NCI-H446 treated with DMSO at 0.1 percent for 48 hours (cell line): Measurements from ENCODE around the gene SLC7A4.

Experiments
- DNase-seq: peaks from one replicate; lab custom pipeline; 2025; lab: John Stamatoyannopoulos, UW

The SLC7A4 gene

DNA sequence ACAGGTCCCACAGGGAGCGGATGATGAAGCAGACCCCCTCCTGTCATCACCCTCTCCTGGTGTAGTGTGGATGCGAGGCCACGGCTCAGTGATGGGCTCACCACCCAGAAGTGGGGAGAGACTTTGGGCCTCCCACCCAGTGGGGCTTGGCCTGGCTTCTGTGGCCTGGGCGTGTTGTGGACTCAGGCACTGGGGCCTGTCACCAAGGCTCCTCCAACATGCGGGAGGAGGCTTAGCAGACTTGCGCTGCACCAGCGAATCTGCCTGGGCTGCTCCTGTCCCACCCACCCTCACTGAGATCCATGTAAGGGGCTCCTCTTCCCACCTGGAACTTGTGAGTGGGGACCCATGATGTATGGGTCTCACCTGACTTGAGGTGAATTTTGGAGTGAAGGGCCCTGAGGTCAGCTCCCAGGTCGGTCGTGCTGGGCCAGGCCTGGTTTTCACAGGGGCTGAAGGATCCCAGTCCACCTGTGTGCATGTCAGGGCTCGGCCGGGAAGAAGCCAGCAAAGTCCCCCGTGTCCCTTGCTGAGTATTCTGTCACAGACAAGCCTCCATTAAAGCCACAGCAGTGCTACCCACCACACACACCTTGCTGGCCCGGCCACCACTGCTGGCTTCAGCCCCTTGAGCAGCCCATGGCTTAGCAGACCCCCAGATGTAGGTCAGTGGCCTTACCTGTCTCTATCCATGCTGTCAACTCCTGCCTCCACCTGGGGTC, 34.7 kb downstream of the SLC7A4 start:
- DNase-seq: no peak

- DNase-seq: no peak
These were observed 35.5 kb downstream of the SLC7A4 start for GRCh38 chr22:20996598-20997535.

- no peak for DNase-seq
These were observed 36.3 kb downstream of the SLC7A4 start for GRCh38 chr22:20996031-20996410.

DNA sequence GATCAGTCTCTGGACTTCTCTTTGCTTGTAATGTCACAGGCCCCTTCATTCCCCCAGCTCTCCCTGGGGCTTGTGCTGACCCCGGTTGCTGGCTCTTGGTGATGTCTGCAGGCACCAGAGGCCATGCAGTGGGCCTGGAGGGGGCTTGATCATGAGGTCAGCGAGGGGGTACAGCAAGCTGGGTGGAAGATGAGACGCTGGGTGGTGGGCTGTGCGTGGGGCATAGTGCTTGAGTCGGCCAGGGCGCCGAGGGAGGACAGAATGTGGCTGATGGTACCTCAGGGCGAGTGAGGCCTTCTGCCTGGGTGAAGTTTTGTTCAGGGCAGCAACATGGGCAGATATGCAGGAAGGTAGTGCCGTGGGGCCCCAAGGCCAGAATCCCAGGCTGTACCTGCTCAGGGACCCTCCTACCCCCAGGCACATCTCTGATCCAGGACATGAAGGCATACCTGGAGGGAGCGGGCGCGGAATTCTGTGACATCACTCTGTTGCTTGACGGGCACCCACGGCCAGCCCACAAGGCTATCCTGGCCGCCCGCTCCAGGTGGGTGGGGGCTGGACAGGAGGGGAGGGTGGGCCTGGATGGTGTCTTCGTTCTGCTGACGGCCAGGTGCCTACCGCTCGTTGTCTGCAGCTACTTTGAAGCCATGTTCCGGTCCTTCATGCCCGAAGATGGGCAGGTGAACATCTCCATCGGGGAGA, 36.9 kb downstream of the SLC7A4 start:
- DNase-seq: no peak

DNA sequence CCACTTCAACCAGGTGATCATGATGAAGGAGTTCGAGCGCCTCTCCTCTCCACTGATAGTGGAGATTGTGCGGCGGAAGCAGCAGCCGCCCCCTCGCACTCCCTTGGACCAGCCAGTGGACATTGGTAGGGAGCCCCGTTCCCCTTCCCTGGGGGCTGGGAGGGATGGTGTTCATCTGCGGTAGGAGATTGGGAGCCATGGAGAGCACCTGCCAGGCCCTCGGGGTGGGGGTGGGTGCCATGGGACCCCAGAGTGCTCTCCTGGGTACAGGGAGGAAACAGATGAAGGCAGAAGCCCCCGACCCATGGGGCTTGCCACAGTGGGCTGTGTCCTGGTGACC, 37.5 kb downstream of the SLC7A4 start:
- no peak for DNase-seq

GRCh38 chr22:20994128-20994901, 38.0 kb downstream of the SLC7A4 start:
- no peak for DNase-seq

GRCh38 chr22:20993304-20994127, 38.8 kb downstream of the SLC7A4 start:
- no peak for DNase-seq

DNA sequence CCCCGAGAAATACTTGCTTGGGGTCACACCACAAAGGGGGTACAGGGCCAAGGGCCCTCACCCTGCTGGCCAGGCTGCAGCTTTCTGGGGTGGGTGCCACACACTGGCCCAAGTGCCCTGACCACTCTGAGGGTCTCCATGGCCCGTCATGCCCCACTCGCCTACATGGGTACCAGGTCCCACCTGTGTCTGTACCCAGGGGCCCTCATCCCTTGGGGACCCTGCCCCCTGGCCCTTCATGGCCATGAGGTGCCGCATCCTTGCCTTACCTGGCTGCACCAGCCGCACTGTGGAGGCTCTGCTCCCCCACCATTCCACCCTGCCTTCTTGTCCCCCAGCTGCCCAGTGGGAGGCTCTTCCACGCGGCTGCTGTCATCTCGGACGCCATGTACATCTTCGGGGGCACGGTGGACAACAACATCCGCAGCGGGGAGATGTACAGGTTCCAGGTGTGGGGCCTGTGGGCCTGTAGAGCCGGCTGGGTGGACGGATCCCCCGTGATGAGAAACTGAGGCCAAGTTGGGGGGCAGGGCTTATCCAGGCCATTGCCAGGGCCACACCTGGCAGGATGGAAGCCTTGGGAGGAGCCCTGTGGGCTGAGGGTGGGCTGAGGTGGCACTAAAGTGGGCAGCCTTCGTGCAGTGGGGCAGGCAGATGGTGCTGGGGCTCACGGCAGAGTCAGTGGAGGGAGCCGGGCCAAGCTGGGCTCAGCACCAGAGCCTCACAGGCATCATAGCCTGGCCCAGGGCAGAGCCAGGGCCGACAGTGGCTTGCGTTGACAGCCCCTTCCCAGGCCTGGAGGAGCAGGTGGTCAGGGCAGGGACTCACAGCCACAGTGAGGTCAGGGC, 39.7 kb downstream of the SLC7A4 start:
- DNase-seq: no peak

GRCh38 chr22:20992056-20992442, 40.3 kb downstream of the SLC7A4 start:
- DNase-seq: no peak

GRCh38 chr22:20991252-20992055, 40.9 kb downstream of the SLC7A4 start:
- DNase-seq: no peak

GRCh38 chr22:20990184-20991180, 41.9 kb downstream of the SLC7A4 start:
- DNase-seq: no peak

DNA sequence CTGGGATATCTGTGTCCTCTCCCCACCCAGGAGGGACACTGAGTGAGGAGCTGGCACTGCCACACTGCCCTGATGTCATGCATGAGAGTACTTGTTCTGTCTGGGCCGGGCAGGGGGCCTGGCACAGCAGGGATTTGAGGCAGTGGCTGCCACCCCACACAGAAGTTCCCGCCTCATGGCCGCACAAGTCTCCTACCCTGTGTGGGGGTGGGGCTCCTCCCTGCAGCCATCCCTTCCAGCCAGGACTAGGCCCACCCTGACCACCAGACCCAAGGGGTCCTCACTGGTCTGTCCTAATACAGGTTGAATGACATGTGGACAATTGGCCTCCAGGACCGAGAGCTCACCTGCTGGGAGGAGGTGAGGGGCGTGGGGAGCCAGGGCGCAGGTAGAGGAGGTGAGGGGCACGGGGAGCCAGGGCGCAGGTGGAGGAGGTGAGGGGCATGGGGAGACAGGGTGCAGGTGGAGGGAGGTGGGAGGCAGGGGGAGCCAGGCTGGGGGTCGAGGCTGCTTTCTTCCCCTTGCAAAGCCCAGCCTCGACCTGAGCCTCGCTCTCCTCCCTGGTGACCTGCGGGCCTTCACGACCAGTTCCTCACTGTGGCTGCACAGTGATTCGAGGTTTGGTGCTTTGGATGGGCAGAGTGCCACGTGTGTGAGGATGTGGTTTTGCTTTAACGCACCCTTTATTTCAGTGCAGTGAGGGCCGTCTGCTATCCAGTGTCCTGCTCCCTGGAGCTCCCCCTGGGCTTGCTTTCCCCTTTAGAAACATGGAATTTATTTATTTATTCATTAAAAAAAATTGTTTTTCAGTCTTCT, 42.8 kb downstream of the SLC7A4 start:
- no peak for DNase-seq

- DNase-seq: no peak
These were observed 43.6 kb downstream of the SLC7A4 start for GRCh38 chr22:20988573-20989322.

DNA sequence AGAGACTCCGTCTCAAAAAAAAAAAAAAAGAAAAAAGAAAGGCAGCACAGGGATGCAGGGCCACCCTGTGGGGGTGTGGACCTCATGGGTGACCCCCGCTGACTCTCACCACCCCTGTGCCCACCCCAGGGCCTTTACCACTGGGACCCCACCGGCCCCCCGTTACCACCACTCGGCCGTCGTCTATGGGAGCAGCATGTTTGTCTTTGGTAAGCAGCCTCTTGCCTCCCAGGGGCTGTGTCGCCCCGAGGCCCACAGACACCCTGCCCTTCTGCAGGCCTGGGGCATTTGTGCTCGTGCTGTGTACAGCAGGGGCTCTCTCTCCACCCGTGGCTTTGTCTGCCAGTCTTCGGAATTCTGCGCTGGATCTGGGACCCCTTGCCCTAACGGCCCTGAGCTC, 45.0 kb downstream of the SLC7A4 start:
- DNase-seq: no peak

DNA sequence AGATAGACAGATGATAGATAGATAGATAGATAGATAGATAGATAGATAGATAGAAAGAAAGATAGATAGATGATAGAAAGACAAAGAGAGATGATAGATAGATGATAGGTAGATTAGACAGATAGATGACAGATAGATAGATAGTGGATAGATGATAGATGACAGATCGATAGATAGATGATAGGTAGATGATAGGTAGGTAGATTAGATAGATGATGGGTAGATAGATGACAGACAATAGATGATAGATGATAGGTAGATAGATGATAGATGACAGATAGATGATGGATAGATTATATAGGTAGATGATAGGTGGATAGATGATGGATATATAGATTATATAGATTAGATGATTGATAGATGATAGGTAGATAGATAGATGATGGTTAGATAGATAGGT, 46.0 kb downstream of the SLC7A4 start:
- DNase-seq: no peak

- no peak for DNase-seq
These were observed 46.6 kb downstream of the SLC7A4 start for GRCh38 chr22:20985720-20986119.
